ENCODE results near the gene SETD4.

SETD4 gene

GRCh38 chr21:35995522-35996088, 64.7 kb downstream of the SETD4 start:
- Histone ChIP-seq H3K4me3 (ENCODE audit: low read length) (no peak overlapping the region), H3K4me1 (ENCODE audit: control insufficient read depth, low read length) (no peaks in the 10 kb centered on the region), H3K36me3 (ENCODE audit: control insufficient read depth, low read length) (no peaks in the 10 kb centered on the region), H3K27me3 (ENCODE audit: control insufficient read depth, low read length) (no peaks in the 10 kb centered on the region), H3F3A (ENCODE audit: control insufficient read depth, insufficient read depth) (no peaks in the 10 kb centered on the region), H3K9me3 (ENCODE audit: control insufficient read depth, insufficient read depth, low read length) (no peaks in the 10 kb centered on the region; the same call in 1 of the 2 replicates), H4K20me1 (ENCODE audit: control insufficient read depth, insufficient read depth, low read depth, low read length) (no peaks in the 10 kb centered on the region), H3K27ac (ENCODE audit: low read depth, low read length) (no peak overlapping the region), H3K79me2 (ENCODE audit: control insufficient read depth, low read length) (no peaks in the 10 kb centered on the region), H3K9me2 (replicated peaks; ENCODE audit: control insufficient read depth, low read length) (no peaks in the 10 kb centered on the region), H3K4me2 (ENCODE audit: low read length) (no peak overlapping the region)
- no peak for TF ChIP-seq CTCF (IDR thresholded peaks at IDR 0.05; ENCODE audit: low read depth, low read length, poor library complexity, severe bottlenecking)
- no peak for TF ChIP-seq EZH2phosphoT487 (IDR thresholded peaks at IDR 0.05; ENCODE audit: borderline replicate concordance, low read length)

GRCh38 chr21:35994613-35995012, 65.7 kb downstream of the SETD4 start:
- H3K9me2 ChIP-seq (replicated peaks; ENCODE audit: control insufficient read depth, low read length): no peaks in the 10 kb centered on the region
- H3K4me1 ChIP-seq (ENCODE audit: control insufficient read depth, low read length): no peaks in the 10 kb centered on the region
- H3K9me3 ChIP-seq (ENCODE audit: control insufficient read depth, insufficient read depth, low read length): no peaks in the 10 kb centered on the region; the same call in 1 of the 2 replicates
- no peaks in the 10 kb centered on the region for H3K27me3 ChIP-seq (ENCODE audit: control insufficient read depth, low read length)
- no peaks in the 10 kb centered on the region for H3K36me3 ChIP-seq (ENCODE audit: control insufficient read depth, low read length)
- H3K27ac ChIP-seq (ENCODE audit: low read depth, low read length): no peak overlapping the region
- H3K4me2 ChIP-seq (ENCODE audit: low read length): no peak overlapping the region
- TF ChIP-seq EZH2phosphoT487 (IDR thresholded peaks at IDR 0.05; ENCODE audit: borderline replicate concordance, low read length) (no peak), CTCF (IDR thresholded peaks at IDR 0.05; ENCODE audit: low read depth, low read length, poor library complexity, severe bottlenecking) (no peak)
- no peak overlapping the region for H3K4me3 ChIP-seq (ENCODE audit: low read length)
- no peaks in the 10 kb centered on the region for H3F3A ChIP-seq (ENCODE audit: control insufficient read depth, insufficient read depth)
- H4K20me1 ChIP-seq (ENCODE audit: control insufficient read depth, insufficient read depth, low read depth, low read length): no peaks in the 10 kb centered on the region
- H3K79me2 ChIP-seq (ENCODE audit: control insufficient read depth, low read length): no peaks in the 10 kb centered on the region

GRCh38 chr21:35993875-35994490, 66.3 kb downstream of the SETD4 start:
- H3K4me2 ChIP-seq (ENCODE audit: low read length): no peak overlapping the region
- H3K79me2 ChIP-seq (ENCODE audit: control insufficient read depth, low read length): no peaks in the 10 kb centered on the region
- H3K9me2 ChIP-seq (replicated peaks; ENCODE audit: control insufficient read depth, low read length): no peaks in the 10 kb centered on the region
- no peak overlapping the region for H3K27ac ChIP-seq (ENCODE audit: low read depth, low read length)
- no peaks in the 10 kb centered on the region for H3F3A ChIP-seq (ENCODE audit: control insufficient read depth, insufficient read depth)
- no peaks in the 10 kb centered on the region for H4K20me1 ChIP-seq (ENCODE audit: control insufficient read depth, insufficient read depth, low read depth, low read length)
- no peak for TF ChIP-seq EZH2phosphoT487 (IDR thresholded peaks at IDR 0.05; ENCODE audit: borderline replicate concordance, low read length)
- TF ChIP-seq CTCF (IDR thresholded peaks at IDR 0.05; ENCODE audit: low read depth, low read length, poor library complexity, severe bottlenecking): no peak
- H3K4me1 ChIP-seq (ENCODE audit: control insufficient read depth, low read length): no peaks in the 10 kb centered on the region
- no peaks in the 10 kb centered on the region for H3K36me3 ChIP-seq (ENCODE audit: control insufficient read depth, low read length)
- no peaks in the 10 kb centered on the region; the same call in 1 of the 2 replicates for H3K9me3 ChIP-seq (ENCODE audit: control insufficient read depth, insufficient read depth, low read length)
- 0 out of 2 replicates have a peak, but pooled peaks cover under 1% of the 10 kb centered on the region for H3K27me3 ChIP-seq (ENCODE audit: control insufficient read depth, low read length)
- no peak overlapping the region for H3K4me3 ChIP-seq (ENCODE audit: low read length)
